H54 (cell line): Measurements from ENCODE around the gene TREML4.
"Not testable (repeated sequence)": the region's sequence is repeated elsewhere in the genome, so short reads cannot be mapped to it uniquely, and the experiment has no call there.

Experiments
- DNase-seq: peaks from one replicate; pipeline ENCODE4 v3.0.0; 2011; ENCODE audit warnings: low spot score, mixed read lengths; ENCODE audit not compliant: insufficient read length
- FAIRE-seq: peaks from 3 replicates; lab custom pipeline; 2011; peaks lifted over from hg19 to GRCh38; lab: Jason Lieb, UNC
- POLR2A ChIP-seq: IDR thresholded peaks from 2 replicates; pipeline ENCODE4 v1.6.1; 2011; ENCODE audit warnings: low read depth, mild to moderate bottlenecking, low read length

The TREML4 gene

GRCh38 chr6:41228096-41228495 lies at the start of gene TREML4:
Gene TREML4 (plus strand): TSS chr6:41228349. CDS start chr6:41228428, 79 bp downstream.
- no peak for FAIRE-seq
- no peak for DNase-seq
- TF ChIP-seq POLR2A = no peak

- FAIRE-seq (no peak), DNase-seq (no peak)
- no peak for TF ChIP-seq POLR2A
Observed at GRCh38 chr6:41179163-41179562, 49.0 kb upstream of the TREML4 start.

- no peak for DNase-seq
- no peak for TF ChIP-seq POLR2A
Observed at GRCh38 chr6:41181566-41181965, 46.6 kb upstream of the TREML4 start.

GRCh38 chr6:41182069-41183034 lies 45.8 kb upstream of the TREML4 start:
- TF ChIP-seq POLR2A = no peak
- DNase-seq = peak; percentile 36
- no peak for FAIRE-seq

More at GRCh38 chr6:41181566-41181965, 46.6 kb upstream of the TREML4 start:
- no peak for FAIRE-seq

GRCh38 chr6:41184761-41185160 lies 43.4 kb upstream of the TREML4 start:
- TF ChIP-seq POLR2A = no peak
- no peak for DNase-seq
- FAIRE-seq = no peak

- DNase-seq (no peak), FAIRE-seq (no peak)
- TF ChIP-seq POLR2A = no peak
Observed at GRCh38 chr6:41186031-41186562, 42.1 kb upstream of the TREML4 start.

- DNase-seq (no peak), FAIRE-seq (no peak)
- TF ChIP-seq POLR2A = no peak
Observed at GRCh38 chr6:41187924-41188886, 39.9 kb upstream of the TREML4 start.

GRCh38 chr6:41189046-41189445 lies 39.1 kb upstream of the TREML4 start:
- not testable (repeated sequence) for DNase-seq

GRCh38 chr6:41189967-41190366 lies 38.2 kb upstream of the TREML4 start:
- DNase-seq = no peak
- TF ChIP-seq POLR2A = no peak
- no peak for FAIRE-seq

More at GRCh38 chr6:41189046-41189445, 39.1 kb upstream of the TREML4 start:
- FAIRE-seq = not testable (repeated sequence)

- FAIRE-seq (no peak), DNase-seq (no peak)
- no peak for TF ChIP-seq POLR2A
Observed at GRCh38 chr6:41190791-41191190, 37.4 kb upstream of the TREML4 start.

- FAIRE-seq = no peak
- DNase-seq = no peak
- no peak for TF ChIP-seq POLR2A
Observed at GRCh38 chr6:41191569-41191968, 36.6 kb upstream of the TREML4 start.

- no peak for FAIRE-seq
- TF ChIP-seq POLR2A = no peak
- DNase-seq = no peak
Observed at GRCh38 chr6:41193171-41193734, 34.9 kb upstream of the TREML4 start.

- FAIRE-seq = no peak
- no peak for DNase-seq
- TF ChIP-seq POLR2A = no peak
Observed at GRCh38 chr6:41193884-41194283, 34.3 kb upstream of the TREML4 start.
